GM10248 (cell line): ENCODE data around the gene ADK.
A peak's percentile ranks its signal among the peaks of the same experiment; 100 is the strongest.

Experiments used
- CTCF ChIA-PET: fragments of 300-600 bp; sonication (Branson Sonifier 250); formaldehyde crosslinking; extraction: SDS; loops from one replicate; lab custom pipeline; 2021; ENCODE audit warnings: antibody characterized with exemption; lab: Yijun Ruan, JAX
- POLR2A ChIA-PET: fragments of 350-650 bp; sonication (Branson Sonifier 250); formaldehyde crosslinking; extraction: SDS; loops from one replicate; lab custom pipeline; 2020; ENCODE audit warnings: antibody characterized with exemption; lab: Yijun Ruan, JAX
- DNase-seq: peaks from one replicate; pipeline ENCODE4 v3.0.0; 2012; ENCODE audit errors: extremely low spot score
- CTCF ChIP-seq: IDR thresholded peaks from 2 replicates; pipeline ENCODE4 v1.5.1; 2012; ENCODE audit warnings: mild to moderate bottlenecking, low read depth; ENCODE audit errors: extremely low read depth, missing control alignments, control extremely low read depth

The ADK gene

GRCh38 chr10:74738542-74738941 is 587.5 kb downstream of the ADK start:
- no peak for DNase-seq
- ChIA-PET POLR2A (no interaction called here), CTCF (interaction anchor here (0.8 to 2.7 kb wide), 27 partner anchors 8 to 495 kb away, joined by 3 to 13 read pairs (median 4); partner anchors contain the start of gene KAT6B)
- no peak for TF ChIP-seq CTCF

- CTCF ChIA-PET: interaction anchor here (0.7 to 2.7 kb wide), 24 partner anchors 8 to 495 kb away, joined by 3 to 13 read pairs (median 4); partner anchors contain the start of gene KAT6B
- DNase-seq: peak; percentile 64
Measured at GRCh38 chr10:74738985-74739567, 588.1 kb downstream of the ADK start.

DNA sequence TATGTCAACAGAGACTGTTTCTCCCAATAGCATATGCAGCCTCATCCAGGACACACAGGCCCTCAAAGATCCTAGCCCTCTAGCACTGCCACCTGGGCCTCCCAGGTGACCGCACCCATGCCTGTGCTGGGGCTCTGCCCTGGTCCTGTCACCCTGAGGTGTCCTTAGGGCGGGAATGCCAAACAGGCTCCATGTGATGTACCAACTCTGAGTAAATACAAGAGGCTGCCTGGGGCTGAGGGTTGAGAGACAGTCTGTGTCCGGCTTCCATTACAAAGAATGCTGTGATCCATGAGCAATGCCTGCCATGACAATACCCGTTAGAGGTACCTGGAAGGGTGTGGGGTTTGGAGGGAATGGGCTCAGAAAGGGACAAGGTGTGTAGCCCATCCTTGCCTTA is 592.4 kb downstream of the ADK start:
- ChIA-PET CTCF (no interaction called here), POLR2A (no interaction called here)
- no peak for TF ChIP-seq CTCF
- no peak for DNase-seq

More at GRCh38 chr10:74738985-74739567, 588.1 kb downstream of the ADK start:
- POLR2A ChIA-PET: no interaction called here
- TF ChIP-seq CTCF: peak; percentile 56

- POLR2A ChIA-PET: no interaction called here
- no peak for DNase-seq
- TF ChIP-seq CTCF: no peak
- CTCF ChIA-PET: interaction anchor here (1.3 to 1.6 kb wide), 2 partner anchors 9 to 10 kb away, joined by 3 read pairs; no protein-coding TSS in a partner anchor
Measured at GRCh38 chr10:74745449-74745848, 594.4 kb downstream of the ADK start.

GRCh38 chr10:74746813-74747212 is 595.8 kb downstream of the ADK start:
- no peak for TF ChIP-seq CTCF
- CTCF ChIA-PET: interaction anchor here (1.1 to 3.4 kb wide), 2 partner anchors 8 to 13 kb away, joined by 3 to 12 read pairs; no protein-coding TSS in a partner anchor
- POLR2A ChIA-PET: no interaction called here
- no peak for DNase-seq

- TF ChIP-seq CTCF: no peak
- no peak for DNase-seq
- CTCF ChIA-PET: interaction anchor here (3.4 kb wide), 1 partner anchor 10 kb away, joined by 12 read pairs; no protein-coding TSS in a partner anchor
- POLR2A ChIA-PET: no interaction called here
Measured at GRCh38 chr10:74748468-74749031, 597.5 kb downstream of the ADK start.
